IPS DF 4.7 (cell line): ENCODE data around the gene EPB41L4A.
"Not testable (repeated sequence)": the region's sequence is repeated elsewhere in the genome, so short reads cannot be mapped to it uniquely, and the experiment has no call there.

Source experiments
- DNase-seq: peaks from one replicate; pipeline ENCODE4 v3.0.0-alpha.2; 2013; ENCODE audit warnings: low spot score; ENCODE audit errors: extremely low read depth

Gene EPB41L4A

DNA sequence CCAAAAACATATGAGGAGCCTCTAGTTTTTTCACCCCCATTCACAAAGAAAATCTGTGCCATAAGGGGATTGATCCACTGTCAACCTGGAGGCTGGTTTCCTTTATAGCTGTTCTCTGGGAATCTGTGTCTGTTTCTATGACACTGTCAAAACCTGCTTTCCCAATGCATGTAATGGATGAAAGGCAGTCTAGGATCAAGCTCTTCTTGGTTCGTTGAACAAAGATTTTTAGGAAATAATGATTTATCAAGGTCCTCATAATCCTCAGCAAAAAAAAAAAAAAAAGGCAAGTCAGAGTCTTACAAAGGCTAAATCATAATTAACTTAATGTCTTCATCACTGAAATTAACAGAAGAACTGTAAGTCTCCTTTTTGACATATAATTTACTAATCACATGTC, 16.0 kb downstream of the EPB41L4A start:
- DNase-seq = no peak

DNA sequence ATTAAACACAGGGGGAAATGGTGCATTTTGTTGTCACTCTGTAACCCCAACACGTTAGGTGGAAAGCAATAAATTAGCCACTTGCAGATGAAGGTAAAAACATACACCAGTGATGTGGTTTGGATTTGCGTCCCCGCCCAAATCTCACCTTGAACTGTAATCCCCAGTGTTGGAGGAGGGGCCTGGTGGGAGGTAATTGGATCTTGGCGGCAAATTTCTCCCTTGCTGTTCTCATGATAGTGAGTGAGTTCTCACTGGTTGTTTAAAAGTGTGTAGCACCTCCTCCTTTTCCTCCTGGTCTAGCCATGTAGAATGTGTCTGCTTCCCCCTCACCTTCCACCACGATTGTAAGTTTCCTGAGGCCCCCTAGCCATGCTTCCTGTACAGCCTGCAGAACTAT, 17.2 kb downstream of the EPB41L4A start:
- no peak for DNase-seq

DNA sequence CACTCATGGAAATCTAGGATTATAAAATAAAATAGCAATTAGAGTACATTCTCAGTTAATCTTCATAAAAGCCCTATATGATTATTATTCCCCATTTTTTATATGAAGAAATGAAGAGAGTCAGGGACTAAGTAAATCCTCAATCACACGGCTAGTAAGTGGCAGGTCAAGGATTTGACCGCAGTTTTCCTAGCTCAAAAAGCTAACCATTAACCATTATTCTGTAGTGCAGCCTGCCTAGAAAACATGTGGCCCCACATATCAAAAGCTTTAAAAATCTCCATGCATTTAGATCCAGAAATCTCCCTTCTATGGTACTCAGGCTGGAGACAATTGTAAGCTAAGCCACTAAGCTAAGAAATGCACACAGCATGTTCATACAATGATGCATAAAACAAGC, 21.4 kb downstream of the EPB41L4A start:
- no peak for DNase-seq

GRCh38 chr5:112396430-112396829, 22.6 kb downstream of the EPB41L4A start:
- no peak for DNase-seq

GRCh38 chr5:112395299-112395698, 23.8 kb downstream of the EPB41L4A start:
- DNase-seq = not testable (repeated sequence)

GRCh38 chr5:112390327-112390726, 28.8 kb downstream of the EPB41L4A start:
- DNase-seq = no peak

GRCh38 chr5:112388739-112389138, 30.3 kb downstream of the EPB41L4A start:
- DNase-seq = no peak

DNA sequence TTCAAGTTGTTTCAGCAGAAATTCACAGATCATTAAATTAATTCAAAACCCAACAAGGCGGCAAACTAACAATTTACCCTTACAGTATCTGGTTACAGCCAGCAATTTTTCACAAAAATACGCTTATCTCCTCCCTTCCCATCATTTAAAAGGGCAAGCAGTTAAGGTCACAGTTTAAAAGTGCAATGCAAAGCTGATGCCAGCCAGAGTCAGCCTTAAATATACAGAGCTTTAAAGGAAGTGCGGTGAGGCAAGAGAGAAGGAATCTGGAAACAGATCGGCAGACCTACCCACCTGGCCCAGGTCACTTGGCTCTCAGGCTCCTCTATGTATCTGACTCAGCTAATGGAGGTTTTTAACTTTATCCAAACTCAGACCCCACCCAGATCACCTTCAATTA, 31.0 kb downstream of the EPB41L4A start:
- no peak for DNase-seq

GRCh38 chr5:112386766-112387165, 32.3 kb downstream of the EPB41L4A start:
- DNase-seq = no peak

GRCh38 chr5:112385969-112386368, 33.1 kb downstream of the EPB41L4A start:
- DNase-seq = no peak

GRCh38 chr5:112385566-112385965, 33.5 kb downstream of the EPB41L4A start:
- no peak for DNase-seq

DNA sequence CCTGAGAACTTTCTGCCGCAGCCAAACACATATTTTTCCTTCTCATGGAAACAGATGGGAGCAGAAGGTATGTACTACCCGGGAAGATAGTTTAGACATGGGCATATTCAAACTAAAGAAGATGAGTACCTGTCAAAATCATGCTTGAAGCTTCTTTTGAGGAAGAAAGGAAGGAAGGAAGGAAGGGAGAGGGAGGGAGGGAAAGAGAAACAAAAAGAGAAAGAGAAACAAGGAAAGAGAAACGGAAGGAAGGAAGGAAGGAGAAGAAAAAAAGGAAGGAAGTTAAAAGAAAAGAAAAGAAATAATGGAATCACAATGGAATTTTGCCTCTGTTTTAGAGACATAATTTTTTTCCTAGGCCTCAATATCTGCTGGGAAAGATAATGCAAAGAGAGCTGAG, 34.6 kb downstream of the EPB41L4A start:
- no peak for DNase-seq

- DNase-seq = no peak
Measured at GRCh38 chr5:112382886-112383285, 36.2 kb downstream of the EPB41L4A start.

DNA sequence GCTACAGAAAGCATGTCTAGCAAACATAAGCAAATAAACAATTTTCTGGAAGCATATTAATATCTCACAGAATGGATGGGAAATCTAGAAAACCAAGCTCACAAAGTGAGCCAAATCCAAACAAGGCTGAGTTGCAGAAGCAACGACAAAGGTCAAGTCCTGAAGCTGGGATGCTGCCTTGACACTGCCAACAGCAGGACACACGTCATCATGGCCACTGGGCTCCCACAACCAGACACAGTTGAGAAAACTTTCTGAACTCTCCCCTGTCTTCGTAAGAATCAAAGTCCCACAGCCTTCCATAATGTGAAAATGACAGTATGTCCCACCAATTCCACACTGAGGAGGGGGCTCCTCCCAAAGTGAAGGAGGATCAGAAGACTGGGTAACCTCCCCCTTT, 37.6 kb downstream of the EPB41L4A start:
- no peak for DNase-seq

DNA sequence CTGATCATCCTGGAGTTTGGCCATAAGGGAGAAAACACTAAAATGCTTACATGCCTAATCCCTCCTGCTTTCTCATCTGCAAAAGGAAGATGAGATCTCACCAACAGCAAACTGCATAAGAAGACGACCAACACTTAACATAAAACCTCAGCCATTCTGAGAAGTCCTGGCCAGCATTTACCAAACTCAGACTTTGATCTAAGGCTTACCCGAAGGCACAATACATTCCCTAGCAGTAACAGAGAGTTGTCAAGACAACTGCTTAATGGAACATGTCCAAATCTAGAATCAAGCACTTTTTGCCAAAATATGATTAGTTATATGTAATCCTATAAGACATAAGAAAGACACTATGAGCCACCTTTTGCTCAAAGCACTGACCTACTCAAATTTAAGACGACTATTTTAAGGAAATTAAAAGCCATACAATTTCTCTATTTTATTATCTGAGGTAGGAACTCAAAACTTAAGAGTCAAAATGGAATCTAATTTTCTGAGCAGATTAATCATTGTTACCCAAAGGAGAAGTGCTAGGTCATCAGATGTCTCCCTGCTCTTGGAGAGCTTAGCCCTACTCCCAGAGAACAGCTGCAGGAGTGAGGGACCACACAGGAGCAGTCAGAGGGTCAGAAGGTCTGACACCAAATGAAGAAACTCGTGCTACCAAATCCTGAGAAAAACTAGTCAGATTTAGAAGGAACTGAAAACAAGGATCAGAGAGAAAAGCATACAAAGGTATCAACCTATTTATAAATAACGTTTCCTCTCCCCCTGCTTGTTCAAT, 39.3 kb downstream of the EPB41L4A start:
- no peak for DNase-seq

DNA sequence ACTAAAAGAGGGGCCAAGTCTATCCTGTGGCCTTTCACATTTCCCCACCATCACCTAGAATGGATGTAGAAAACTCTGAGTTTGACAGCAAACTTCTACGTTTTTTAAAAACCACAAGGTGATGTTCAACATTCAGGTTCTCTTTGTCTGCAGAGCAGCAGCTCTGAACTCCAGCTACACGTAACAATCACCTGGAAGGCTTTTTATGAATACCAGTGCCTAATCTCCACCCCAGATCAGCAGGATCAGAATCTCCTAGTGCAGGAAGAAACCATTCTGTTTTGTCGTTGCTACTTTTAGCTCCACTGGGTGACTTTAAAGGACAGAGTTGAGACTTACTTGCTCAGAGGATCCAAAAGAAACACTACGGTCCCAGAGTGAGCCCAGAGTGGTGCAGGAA, 44.3 kb downstream of the EPB41L4A start:
- no peak for DNase-seq

- DNase-seq = no peak
Measured at GRCh38 chr5:112374356-112374755, 44.7 kb downstream of the EPB41L4A start.

DNA sequence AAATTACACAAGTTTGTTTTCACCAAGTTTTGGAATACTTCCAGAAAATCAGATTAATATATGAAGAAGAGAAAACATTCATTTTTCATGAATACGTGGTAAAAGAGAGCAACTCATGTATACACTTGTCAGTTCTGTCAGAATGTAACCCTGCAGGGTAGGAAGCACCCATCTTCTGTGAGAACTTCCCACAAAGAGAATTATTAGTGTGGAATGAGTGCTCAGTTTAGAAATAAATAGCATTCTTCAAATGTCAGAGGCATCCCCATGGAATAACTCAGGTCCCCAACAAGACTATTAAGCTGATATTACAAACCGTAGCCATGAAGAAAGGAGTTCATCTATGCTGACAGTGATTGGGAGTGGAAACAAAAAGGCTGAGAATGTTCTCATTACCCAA, 45.2 kb downstream of the EPB41L4A start:
- DNase-seq = no peak

GRCh38 chr5:112372543-112372942, 46.5 kb downstream of the EPB41L4A start:
- no peak for DNase-seq

DNA sequence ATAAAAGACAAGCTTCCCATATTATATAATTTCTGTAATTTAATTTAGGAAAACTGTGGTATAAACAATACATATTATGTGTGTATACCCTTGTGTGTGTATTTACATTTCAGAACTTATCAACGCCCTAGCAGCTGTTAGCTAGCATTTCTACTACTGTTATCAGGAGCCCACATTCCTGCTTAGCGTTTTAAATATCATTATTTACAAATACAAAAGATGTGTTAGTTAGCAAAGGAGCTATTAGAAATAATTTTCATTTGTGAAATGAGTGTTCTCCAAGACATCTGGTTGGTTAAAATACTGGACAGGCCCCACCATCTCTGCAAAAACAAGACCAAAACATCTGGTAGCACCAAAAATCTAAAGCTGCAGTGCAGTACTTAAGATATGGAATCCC, 48.0 kb downstream of the EPB41L4A start:
- DNase-seq = no peak

GRCh38 chr5:112367400-112367799, 51.7 kb downstream of the EPB41L4A start:
- no peak for DNase-seq

- DNase-seq = peak; percentile 28
Measured at GRCh38 chr5:112366987-112367386, 52.1 kb downstream of the EPB41L4A start.

- DNase-seq = not testable (repeated sequence)
Measured at GRCh38 chr5:112360740-112361139, 58.3 kb downstream of the EPB41L4A start.
